Activated T-cell treated with anti-CD3 and anti-CD28 coated beads for 24 hours (primary cell): Measurements from ENCODE around the gene DENND10.
"Not testable (repeated sequence)": the region's sequence is repeated elsewhere in the genome, so short reads cannot be mapped to it uniquely, and the experiment has no call there.

Experiments
- DNase-seq: peaks from one replicate; pipeline ENCODE4 v3.0.0-alpha.2; 2020; ENCODE audit warnings: low read depth

DENND10 gene, protein sequence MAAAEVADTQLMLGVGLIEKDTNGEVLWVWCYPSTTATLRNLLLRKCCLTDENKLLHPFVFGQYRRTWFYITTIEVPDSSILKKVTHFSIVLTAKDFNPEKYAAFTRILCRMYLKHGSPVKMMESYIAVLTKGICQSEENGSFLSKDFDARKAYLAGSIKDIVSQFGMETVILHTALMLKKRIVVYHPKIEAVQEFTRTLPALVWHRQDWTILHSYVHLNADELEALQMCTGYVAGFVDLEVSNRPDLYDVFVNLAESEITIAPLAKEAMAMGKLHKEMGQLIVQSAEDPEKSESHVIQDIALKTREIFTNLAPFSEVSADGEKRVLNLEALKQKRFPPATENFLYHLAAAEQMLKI

GRCh38 chr10:119103903-119104653 lies at the start of gene DENND10:
Gene DENND10 (plus strand): TSS chr10:119104113. CDS start chr10:119104143, 30 bp downstream.
- peak; percentile 66 for DNase-seq

DNA sequence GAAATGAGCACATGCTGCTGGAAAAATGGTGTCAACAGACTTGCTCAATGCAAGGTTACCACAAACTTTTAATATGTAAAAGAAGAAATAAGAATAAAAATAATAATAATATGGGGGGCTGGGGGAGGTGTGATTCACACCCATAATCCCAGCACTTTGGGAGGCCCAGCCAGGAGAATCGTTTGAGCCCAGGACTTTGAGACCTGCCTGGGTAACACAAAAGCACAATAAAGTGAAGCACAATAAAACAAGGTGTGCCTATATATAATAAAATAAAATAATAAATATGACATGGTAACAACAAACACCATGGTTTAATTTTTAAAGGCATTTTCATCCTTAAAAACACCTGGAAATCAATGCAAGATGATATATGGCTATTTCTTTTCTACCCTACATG lies 48.4 kb upstream of the DENND10 start:
- no peak for DNase-seq

DNA sequence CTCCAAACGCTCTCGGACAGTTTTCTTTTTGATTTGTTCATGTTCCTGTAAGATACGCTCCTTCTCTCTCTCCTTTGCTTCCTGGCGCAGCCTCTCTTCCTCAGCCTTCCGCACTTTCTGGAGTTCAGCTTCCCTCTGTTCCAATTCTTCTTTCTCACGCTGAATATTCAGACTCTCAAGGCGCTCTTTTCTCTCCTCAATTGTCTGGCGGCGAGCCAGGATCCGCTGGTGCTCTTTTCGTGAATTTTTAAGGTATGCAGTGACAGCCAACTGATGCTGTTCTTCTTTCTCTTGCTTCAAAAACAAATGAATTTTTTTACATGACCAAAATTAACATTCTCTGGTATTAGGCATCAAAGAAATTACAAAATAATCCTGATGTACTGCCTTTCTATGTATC lies 45.9 kb upstream of the DENND10 start:
- no peak for DNase-seq

- DNase-seq, result no peak
These were observed 44.4 kb upstream of the DENND10 start for GRCh38 chr10:119059557-119059956.

GRCh38 chr10:119060107-119060506 lies 43.8 kb upstream of the DENND10 start:
- no peak for DNase-seq

GRCh38 chr10:119061352-119061751 lies 42.6 kb upstream of the DENND10 start:
- no peak for DNase-seq

DNA sequence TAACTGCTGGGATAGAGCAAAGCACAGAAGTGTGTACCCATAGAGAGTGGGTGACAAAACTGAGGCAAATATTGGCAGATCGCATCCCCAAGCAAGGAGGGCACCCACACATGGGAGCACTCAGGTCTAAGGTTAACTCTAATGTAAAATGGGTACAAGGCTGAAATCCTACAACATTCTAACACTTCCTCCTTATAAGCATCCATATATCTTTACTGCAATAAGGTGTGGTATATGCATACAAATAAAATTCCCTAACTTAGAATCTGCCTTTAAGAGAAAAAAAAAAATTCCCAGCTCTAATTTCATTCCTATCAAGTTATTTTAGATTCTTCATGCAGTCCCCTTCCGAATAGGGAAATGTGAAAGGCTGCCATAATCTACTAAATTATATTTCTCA lies 42.0 kb upstream of the DENND10 start:
- DNase-seq, result no peak

DNA sequence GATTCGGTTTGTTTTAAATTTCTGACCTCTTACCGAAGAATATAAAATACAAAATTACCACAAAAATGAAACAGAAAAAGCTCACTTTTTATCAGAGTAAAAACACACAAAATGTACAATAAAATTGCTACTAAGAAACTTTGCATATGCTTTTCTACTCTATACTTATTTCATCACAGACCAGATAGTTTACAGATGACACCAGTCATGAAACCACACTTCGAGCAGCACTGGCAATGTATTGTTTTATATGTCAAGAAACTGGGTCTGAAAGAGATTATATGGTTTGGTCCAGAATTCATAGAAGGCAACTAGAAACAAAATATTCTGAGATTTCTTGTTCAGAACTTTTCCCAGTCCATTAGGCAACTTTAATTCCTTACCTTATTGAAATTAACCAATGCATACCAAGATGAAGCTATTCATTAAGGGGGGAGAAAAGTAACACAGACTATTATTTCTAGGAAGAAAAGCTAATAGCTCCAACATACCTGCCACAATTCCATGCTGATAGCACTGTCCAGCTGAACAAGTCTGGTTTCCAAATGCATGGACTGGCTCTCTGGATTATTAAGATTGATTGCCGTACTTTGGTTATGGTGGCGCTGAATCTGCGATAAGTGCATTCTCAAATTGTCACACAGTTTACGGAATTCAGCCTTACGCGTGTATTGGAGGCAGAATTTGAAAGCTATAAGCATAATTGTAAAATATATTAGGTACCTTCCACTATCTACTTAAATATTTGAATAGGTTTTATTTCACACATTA lies 33.3 kb upstream of the DENND10 start:
- DNase-seq, result no peak

- DNase-seq, result no peak
These were observed 30.3 kb upstream of the DENND10 start for GRCh38 chr10:119073584-119073983.

GRCh38 chr10:119078422-119079179 lies 25.3 kb upstream of the DENND10 start:
- DNase-seq, result no peak

- peak; percentile 52 for DNase-seq
These were observed 24.1 kb upstream of the DENND10 start for GRCh38 chr10:119079599-119080520.

GRCh38 chr10:119080521-119081259 lies 23.2 kb upstream of the DENND10 start, which contains the start of gene EIF3A:
Gene EIF3A (minus strand): TSS chr10:119080817. CDS start chr10:119080676, 141 bp downstream.
- peak; percentile 91 for DNase-seq

DNA sequence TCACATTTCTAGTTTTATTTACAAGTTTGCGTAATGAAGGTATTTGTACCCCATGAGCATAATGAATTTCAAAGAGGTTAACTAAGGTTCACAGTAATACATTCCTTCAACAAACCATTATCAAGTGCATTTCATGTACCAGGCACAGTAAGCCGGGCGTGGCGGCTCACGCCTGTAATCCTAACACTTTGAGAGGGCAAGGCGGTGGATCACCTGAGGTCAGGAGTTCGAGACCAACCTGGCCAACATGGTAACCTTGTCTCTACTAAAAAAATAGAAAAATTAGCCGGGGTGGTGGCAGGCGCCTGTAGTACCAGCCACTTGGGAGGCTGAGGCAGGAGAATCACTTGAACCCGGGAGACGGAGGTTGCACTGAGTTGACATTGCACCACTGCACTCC lies 19.0 kb upstream of the DENND10 start:
- no peak for DNase-seq

DNA sequence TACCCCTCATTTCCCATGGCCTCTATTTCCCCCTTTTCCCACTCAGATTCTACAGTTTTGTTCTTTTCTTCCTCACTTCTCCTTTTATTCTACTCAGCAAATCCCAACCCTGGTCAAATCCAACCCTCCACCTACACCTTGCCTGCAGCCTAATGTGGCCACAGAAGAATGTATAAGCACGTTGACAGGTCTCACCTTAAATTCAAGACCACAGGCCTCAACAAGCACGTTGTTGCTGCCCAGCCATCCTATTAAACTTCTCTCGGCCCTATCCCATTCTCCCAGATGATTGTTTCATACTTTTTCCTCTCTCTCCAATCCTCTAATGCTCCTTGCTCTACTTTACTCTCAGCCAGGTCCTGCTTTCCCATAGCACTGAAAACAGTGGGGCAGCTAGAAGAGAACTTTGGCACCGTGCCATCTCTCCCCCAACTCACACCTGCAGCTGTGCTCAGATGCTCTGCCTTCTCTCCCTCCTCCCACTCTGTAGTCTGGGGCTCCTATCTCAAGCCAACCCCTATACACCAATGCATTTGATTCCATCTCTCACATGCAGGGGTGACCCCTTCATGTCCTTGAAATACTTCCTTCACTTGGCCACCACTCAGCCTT lies 16.5 kb upstream of the DENND10 start:
- no peak for DNase-seq

DNA sequence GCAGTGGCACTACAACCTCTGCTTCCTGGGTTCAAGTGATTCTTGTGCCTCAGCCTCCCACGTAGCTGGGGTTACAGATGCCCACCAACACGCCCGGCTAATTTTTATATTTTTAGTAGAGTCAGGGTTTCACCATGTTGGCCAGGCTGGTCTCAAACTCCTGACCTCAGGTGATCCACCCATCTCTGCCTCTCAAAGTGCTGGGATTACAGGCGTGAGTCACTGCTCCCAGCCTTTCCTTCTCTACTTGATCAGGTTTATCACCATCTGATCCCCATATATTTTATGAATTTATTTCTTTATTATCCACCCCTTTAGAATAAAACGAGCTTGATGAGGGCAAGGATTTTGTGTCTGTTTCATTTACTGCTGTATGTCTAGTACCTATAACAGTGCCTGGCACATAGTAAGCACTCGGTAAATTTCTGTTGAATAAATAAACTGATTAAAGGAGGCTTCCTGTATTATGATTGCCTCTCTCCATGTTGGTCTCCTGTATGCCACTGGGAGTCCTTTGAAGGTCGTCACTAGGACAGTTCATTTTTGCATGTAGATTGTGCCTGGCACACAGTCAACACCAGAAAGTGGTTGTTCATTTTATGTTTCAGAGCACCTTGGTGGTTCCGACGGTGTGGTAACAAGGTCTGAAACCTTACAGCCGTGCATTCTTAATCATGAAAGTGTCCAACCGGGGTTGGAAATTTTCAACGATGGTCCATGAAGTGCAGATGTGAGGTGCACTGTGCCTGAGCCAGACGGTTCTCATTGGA lies 13.7 kb upstream of the DENND10 start:
- no peak for DNase-seq

- no peak for DNase-seq
These were observed 12.9 kb upstream of the DENND10 start for GRCh38 chr10:119090968-119091367.

GRCh38 chr10:119095640-119096039 lies 8.3 kb upstream of the DENND10 start:
- DNase-seq, result no peak

GRCh38 chr10:119096641-119097415 lies 7.1 kb upstream of the DENND10 start:
- not testable (repeated sequence) for DNase-seq
